Astrocyte of the spinal cord (primary cell): ENCODE measurements around the gene LENG9.

Experiments used
- DNase-seq: peaks from one replicate; pipeline ENCODE4 v3.0.0; 2011; ENCODE audit warnings: low read depth, low spot score
- H3K4me3 ChIP-seq: 2 replicates; pipeline ENCODE4 v1.5.1; 2011; ENCODE audit warnings: low read depth, mild to moderate bottlenecking, low read length, moderate library complexity
- in situ Hi-C: cut with HindIII; loops from 2 replicates; pipeline ENCODE4 v1.10.0; 2017; ENCODE audit warnings: low sequenced_read_pairs
- TF ChIP-seq, protein P1 (sequence below): IDR thresholded peaks from 2 replicates; pipeline ENCODE4 v1.5.1; 2012; ENCODE audit warnings: low read depth, mild to moderate bottlenecking, low read length, inconsistent platforms

The LENG9 gene

DNA sequence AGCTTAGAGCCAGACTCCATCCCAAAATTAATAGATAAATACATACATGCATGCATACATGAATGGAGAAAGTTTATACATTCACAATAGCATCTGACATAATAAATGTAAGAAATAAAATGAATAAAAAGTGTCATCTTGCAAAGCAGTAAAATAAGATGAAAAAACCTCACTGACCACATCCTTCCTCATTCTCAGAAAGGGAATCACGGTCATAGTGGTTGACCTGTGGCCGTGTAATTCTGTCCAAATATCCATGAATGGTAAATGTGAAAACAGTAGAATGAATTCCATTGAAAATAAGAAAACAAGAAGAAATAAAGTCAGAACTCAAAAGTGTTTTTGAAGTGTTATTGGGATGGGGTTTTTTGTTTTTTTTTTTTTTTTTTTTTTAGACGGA is 19.3 kb upstream of the LENG9 start:
- DNase-seq = no peak
- TF ChIP-seq, protein P1, sequence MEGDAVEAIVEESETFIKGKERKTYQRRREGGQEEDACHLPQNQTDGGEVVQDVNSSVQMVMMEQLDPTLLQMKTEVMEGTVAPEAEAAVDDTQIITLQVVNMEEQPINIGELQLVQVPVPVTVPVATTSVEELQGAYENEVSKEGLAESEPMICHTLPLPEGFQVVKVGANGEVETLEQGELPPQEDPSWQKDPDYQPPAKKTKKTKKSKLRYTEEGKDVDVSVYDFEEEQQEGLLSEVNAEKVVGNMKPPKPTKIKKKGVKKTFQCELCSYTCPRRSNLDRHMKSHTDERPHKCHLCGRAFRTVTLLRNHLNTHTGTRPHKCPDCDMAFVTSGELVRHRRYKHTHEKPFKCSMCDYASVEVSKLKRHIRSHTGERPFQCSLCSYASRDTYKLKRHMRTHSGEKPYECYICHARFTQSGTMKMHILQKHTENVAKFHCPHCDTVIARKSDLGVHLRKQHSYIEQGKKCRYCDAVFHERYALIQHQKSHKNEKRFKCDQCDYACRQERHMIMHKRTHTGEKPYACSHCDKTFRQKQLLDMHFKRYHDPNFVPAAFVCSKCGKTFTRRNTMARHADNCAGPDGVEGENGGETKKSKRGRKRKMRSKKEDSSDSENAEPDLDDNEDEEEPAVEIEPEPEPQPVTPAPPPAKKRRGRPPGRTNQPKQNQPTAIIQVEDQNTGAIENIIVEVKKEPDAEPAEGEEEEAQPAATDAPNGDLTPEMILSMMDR = no peak
- in situ Hi-C loops = no loop called here
- no peak overlapping the region for H3K4me3 ChIP-seq

GRCh38 chr19:54481326-54481930 is 17.9 kb upstream of the LENG9 start:
- in situ Hi-C loops = no loop called here
- H3K4me3 ChIP-seq = no peak overlapping the region
- TF ChIP-seq, protein P1 = peak; percentile 72
- DNase-seq = no peak

DNA sequence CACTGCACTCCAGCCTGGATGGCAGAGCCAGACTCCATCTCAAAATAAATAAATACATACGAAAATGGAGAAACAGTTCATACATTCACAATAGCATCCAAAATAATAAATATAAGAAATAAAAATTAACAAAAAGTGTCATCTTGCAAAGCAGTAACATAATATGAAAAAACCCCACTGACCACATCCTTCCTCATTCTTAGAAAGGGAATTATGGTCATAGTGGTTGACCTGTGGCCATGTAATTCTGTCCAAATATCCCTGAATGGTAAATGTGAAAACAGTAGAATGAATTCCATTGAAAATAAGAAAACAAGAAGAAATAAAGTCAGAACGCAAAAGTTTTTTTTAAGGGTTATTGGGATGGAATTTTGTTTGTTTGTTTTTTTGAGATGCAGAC is 16.5 kb upstream of the LENG9 start:
- no peak overlapping the region for H3K4me3 ChIP-seq
- in situ Hi-C loops = no loop called here
- TF ChIP-seq, protein P1 = no peak
- no peak for DNase-seq

- peak; percentile 41 for DNase-seq
- no peak overlapping the region for H3K4me3 ChIP-seq
- in situ Hi-C loops = no loop called here
- TF ChIP-seq, protein P1 = peak; percentile 73
These were observed 15.2 kb upstream of the LENG9 start for GRCh38 chr19:54478677-54479266.

DNA sequence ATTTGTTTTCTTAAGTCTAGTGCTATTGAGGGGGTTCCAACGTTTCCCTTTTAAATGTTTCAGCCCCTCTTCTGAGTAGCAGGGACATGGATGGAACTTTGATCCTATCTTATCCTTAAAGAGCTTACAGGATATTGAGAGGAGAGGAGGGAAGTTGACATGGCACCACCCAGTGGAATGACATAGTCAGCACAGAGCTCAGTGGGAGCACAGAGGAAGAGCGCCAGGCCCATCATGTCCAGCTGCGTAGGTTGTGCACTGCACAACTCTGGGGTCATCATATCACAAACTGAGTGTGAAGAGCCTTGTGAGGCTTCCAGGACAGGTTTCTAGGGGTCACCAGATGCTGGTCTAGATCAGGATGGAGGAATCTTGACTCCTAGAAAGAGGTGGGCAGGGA is 14.1 kb upstream of the LENG9 start:
- no peak overlapping the region for H3K4me3 ChIP-seq
- TF ChIP-seq, protein P1 = no peak
- in situ Hi-C loops = no loop called here
- no peak for DNase-seq

GRCh38 chr19:54475706-54476105 is 12.1 kb upstream of the LENG9 start:
- TF ChIP-seq, protein P1 = no peak
- in situ Hi-C loops = no loop called here
- no peak overlapping the region for H3K4me3 ChIP-seq
- DNase-seq = no peak
